ENCODE results near the gene LBX1. TPM values are rescaled to one million over a fixed set of nuclear protein-coding genes. Genes with fewer than 3 reads are reported as not detected.

LBX1 gene
- total RNA-seq, 1 donor from 2014 or later, result not detected

DNA sequence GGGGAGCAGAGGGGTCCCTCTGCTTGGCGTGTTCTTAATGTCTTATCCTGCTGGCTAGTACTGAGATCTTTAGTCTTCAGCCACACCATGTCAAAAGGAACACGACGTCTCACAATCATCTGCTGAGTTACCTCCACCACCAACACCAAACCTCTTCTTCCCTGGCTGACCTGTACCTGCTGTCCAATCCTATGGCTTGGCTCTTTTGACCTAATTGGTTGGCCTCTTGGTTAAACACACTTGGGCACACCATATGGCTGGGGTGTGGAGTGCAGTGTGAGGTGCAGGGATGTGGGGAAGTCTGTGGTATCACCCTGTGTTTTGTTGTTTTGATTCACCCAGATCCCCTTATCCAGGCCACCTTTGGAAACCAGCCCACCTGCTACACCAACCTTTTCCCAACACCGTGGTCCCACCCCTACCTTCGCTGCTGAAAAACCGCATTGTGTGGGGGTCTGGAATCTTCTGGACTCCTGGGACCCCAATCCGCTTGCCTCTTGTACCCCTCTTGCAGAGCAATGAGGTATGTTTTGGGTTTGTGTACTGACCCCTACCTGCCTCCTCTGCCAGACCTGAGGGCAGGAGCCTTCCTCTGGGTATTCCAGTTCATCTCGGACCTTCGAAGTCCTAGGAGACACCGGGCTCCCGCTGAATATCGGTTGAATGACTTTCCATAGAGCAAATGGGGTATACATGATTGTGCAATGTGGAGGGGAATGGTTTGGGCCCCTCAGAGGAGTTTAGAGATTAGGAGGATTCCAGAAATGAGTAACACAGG, 2.8 kb upstream of the LBX1 start:
- Mint-ChIP-seq H3K4me1 (peaks cover 22% of the 10 kb centered on the region), H3K27me3 (peaks cover 66% of the 10 kb centered on the region), H3K27ac (no peak overlapping the region), H3K4me3 (no peak overlapping the region), H3K9me3 (no peaks in the 10 kb centered on the region), H3K36me3 (ENCODE audit: low read depth) (no peaks in the 10 kb centered on the region)
- TF ChIP-seq CTCF (IDR thresholded peaks at IDR 0.05), result no peak
- intact Hi-C loops (cut with micrococcal nuclease), result no loop called here
- ATAC-seq (ENCODE audit: low read depth), result no peak
- CTCF ChIA-PET, result no interaction called here
- no peak for DNase-seq
- POLR2A ChIA-PET, result no interaction called here

DNA sequence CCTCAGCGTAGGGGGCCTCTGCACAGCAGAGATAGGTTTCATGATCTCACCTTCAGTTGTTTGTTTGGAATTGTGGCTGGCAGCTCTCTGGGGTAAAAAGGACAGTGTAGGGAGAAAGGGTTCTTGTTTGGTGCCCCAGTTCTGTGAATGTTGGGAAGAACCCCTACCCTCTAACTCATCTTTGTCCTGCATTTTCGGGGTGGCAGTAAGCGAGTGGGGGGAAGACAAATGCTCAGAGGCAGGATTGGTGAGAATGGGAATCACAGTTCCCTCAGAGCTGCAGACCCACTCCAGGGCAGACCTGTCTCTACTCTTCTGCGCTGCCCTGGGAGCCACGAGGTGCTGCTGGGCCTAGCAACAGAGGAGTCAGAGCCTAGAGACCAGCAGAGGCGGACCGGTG, 1.8 kb upstream of the LBX1 start:
- H3K4me3 Mint-ChIP-seq, result no peak overlapping the region
- POLR2A ChIA-PET, result no interaction called here

GRCh38 chr10:101230183-101230917, 1.1 kb upstream of the LBX1 start:
- Mint-ChIP-seq H3K36me3 (ENCODE audit: low read depth) (no peaks in the 10 kb centered on the region), H3K9me3 (no peaks in the 10 kb centered on the region), H3K27me3 (peaks cover 63% of the 10 kb centered on the region), H3K4me3 (peak overlapping the region; percentile 35), H3K27ac (no peak overlapping the region), H3K4me1 (peaks cover 33% of the 10 kb centered on the region)
- CTCF ChIA-PET, result no interaction called here
- POLR2A ChIA-PET, result no interaction called here
- DNase-seq (no peak), ATAC-seq (ENCODE audit: low read depth) (no peak)
- TF ChIP-seq CTCF (IDR thresholded peaks at IDR 0.05), result no peak
- intact Hi-C loops (cut with micrococcal nuclease), result no loop called here

More for the DNA sequence above, 1.8 kb upstream of the LBX1 start:
- Mint-ChIP-seq H3K4me1 (peaks cover 27% of the 10 kb centered on the region), H3K36me3 (ENCODE audit: low read depth) (no peaks in the 10 kb centered on the region), H3K27ac (no peak overlapping the region), H3K27me3 (peaks cover 66% of the 10 kb centered on the region), H3K9me3 (no peaks in the 10 kb centered on the region)
- DNase-seq, result no peak
- CTCF ChIA-PET, result no interaction called here
- ATAC-seq (ENCODE audit: low read depth), result no peak
- no peak for TF ChIP-seq CTCF (IDR thresholded peaks at IDR 0.05)
- intact Hi-C loops (cut with micrococcal nuclease), result no loop called here

DNA sequence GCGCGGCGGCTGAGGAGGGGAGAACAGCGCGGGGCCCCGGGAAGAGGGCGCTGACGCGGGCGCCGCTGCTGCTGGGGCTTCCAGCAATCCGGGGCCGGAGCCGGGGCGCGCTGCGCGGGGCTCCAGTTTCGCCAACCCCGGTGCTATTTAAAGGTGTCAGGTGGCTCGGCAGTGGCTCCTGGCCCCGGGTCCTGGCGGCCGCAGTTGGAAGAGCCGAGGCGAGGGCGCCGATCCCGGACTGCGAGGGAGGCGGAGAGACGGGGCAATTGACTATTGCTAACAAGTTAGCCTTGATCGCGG, 347 bp downstream of the LBX1 start:
- no peak for DNase-seq
- Mint-ChIP-seq H3K36me3 (ENCODE audit: low read depth) (no peaks in the 10 kb centered on the region), H3K4me1 (peaks cover 39% of the 10 kb centered on the region), H3K9me3 (no peaks in the 10 kb centered on the region), H3K4me3 (peak overlapping the region; percentile 66), H3K27me3 (peaks cover 60% of the 10 kb centered on the region), H3K27ac (no peak overlapping the region)
- ChIA-PET CTCF (no interaction called here), POLR2A (no interaction called here)
- intact Hi-C loops (cut with micrococcal nuclease), result loop anchor here (2.0 to 10.0 kb wide), 3 partner anchors 14 to 574 kb away; no protein-coding TSS in a partner anchor
- no peak for ATAC-seq (ENCODE audit: low read depth)
- no peak for TF ChIP-seq CTCF (IDR thresholded peaks at IDR 0.05)

DNA sequence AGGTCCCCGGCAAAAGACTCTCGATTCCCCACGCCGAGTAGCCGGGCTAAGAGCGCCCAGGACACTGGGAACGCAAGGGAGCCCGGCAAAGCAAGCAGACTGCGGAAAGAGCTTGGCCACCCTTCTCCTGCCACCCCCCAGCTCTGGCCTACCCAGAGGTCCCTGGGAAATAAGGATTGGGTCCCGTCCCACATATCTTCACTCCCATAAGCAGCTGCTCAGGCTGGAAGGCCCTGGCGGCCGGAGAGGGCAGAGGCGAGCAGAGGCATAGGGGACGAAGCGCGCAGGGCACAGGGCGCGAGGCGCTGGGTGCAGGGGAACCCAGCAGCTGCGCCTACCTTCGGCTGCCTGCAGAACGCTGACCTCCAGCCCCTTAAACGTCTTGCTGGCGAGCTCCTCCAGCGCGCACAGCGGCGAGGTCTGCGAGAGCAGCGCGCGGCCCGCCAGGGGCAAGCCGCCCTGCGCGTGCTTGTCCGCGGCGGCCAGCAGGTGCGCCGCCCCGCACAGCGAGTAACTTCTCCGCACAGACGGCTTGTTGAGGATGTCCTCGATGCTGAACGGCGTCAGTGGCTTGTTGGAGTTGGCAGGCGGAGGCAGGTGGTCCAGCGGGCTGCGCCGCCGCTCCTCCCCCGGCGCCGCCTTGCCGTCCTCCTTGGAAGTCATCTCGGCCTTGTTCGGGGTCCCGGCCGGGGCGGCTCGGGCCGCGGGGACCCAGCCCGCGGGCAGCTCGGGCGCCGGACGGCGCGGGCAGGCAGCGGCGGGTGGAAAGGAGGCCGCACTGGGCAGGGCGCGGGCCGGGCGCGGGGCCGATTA, 904 bp downstream of the LBX1 start:
- Mint-ChIP-seq H3K27ac (no peak overlapping the region), H3K27me3 (peaks cover 63% of the 10 kb centered on the region), H3K36me3 (ENCODE audit: low read depth) (no peaks in the 10 kb centered on the region), H3K4me1 (peaks cover 41% of the 10 kb centered on the region), H3K4me3 (peak overlapping the region; percentile 48), H3K9me3 (no peaks in the 10 kb centered on the region)
- DNase-seq (no peak), ATAC-seq (ENCODE audit: low read depth) (no peak)
- intact Hi-C loops (cut with micrococcal nuclease), result loop anchor here (2.0 to 10.0 kb wide), 3 partner anchors 14 to 574 kb away; no protein-coding TSS in a partner anchor
- TF ChIP-seq CTCF (IDR thresholded peaks at IDR 0.05), result no peak
- ChIA-PET POLR2A (no interaction called here), CTCF (no interaction called here)

Data from activated B cell treated with CpG ODN at 0.5 μM for 24 hours (primary cell).